Type B pancreatic cell (in vitro differentiated cells): ENCODE measurements around the gene NFE2L3. TPM values are rescaled to one million over a fixed set of nuclear protein-coding genes. Genes with fewer than 3 reads are reported as not detected.

Experiments
- DNase-seq: peaks from one replicate; pipeline ENCODE4 v3.0.0; 2021; ENCODE audit warnings: mixed read lengths; ENCODE audit not compliant: unreplicated experiment; ENCODE audit errors: extremely low spot score
- H3K27ac Mint-ChIP-seq: 2 replicates; pipeline ENCODE4 v1.8.0; 2021; ENCODE audit warnings: mild to moderate bottlenecking, mixed read lengths
- H3K27me3 Mint-ChIP-seq: 2 replicates; pipeline ENCODE4 v1.8.0; 2021; ENCODE audit warnings: mixed read lengths
- H3K36me3 Mint-ChIP-seq: 2 replicates; pipeline ENCODE4 v1.8.0; 2021; ENCODE audit warnings: mixed read lengths
- H3K4me1 Mint-ChIP-seq: one replicate; pipeline ENCODE4 v1.8.0; 2021; ENCODE audit warnings: mixed read lengths; ENCODE audit not compliant: unreplicated experiment
- H3K4me3 Mint-ChIP-seq: 2 replicates; pipeline ENCODE4 v1.8.0; 2021; ENCODE audit warnings: mild to moderate bottlenecking, mixed read lengths
- H3K9me3 Mint-ChIP-seq: 2 replicates; pipeline ENCODE4 v1.8.0; 2021; ENCODE audit warnings: mixed read lengths
- long read RNA-seq: library from polyadenylated mRNA; unstranded; transcript quantifications from one replicate; pipeline ENCODE4 v2.0.0, GENCODE V29; 2020
- total RNA-seq: library from RNA; stranded (reverse); gene quantifications from 2 replicates; pipeline ENCODE4 v1.2.1, GENCODE V29; 2021; ENCODE audit warnings: low replicate concordance
- TF ChIP-seq, protein P1 (sequence below): fragments of 200-600 bp; sonication (generic); conservative IDR thresholded peaks from 2 replicates; pipeline ENCODE4 v1.5.0; 2021; ENCODE audit warnings: antibody characterized with exemption, mild to moderate bottlenecking

The NFE2L3 gene, protein sequence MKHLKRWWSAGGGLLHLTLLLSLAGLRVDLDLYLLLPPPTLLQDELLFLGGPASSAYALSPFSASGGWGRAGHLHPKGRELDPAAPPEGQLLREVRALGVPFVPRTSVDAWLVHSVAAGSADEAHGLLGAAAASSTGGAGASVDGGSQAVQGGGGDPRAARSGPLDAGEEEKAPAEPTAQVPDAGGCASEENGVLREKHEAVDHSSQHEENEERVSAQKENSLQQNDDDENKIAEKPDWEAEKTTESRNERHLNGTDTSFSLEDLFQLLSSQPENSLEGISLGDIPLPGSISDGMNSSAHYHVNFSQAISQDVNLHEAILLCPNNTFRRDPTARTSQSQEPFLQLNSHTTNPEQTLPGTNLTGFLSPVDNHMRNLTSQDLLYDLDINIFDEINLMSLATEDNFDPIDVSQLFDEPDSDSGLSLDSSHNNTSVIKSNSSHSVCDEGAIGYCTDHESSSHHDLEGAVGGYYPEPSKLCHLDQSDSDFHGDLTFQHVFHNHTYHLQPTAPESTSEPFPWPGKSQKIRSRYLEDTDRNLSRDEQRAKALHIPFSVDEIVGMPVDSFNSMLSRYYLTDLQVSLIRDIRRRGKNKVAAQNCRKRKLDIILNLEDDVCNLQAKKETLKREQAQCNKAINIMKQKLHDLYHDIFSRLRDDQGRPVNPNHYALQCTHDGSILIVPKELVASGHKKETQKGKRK
- 6.5 and 10.5 TPM in 2 replicates for total RNA-seq
- long read RNA-seq: 0 reads

DNA sequence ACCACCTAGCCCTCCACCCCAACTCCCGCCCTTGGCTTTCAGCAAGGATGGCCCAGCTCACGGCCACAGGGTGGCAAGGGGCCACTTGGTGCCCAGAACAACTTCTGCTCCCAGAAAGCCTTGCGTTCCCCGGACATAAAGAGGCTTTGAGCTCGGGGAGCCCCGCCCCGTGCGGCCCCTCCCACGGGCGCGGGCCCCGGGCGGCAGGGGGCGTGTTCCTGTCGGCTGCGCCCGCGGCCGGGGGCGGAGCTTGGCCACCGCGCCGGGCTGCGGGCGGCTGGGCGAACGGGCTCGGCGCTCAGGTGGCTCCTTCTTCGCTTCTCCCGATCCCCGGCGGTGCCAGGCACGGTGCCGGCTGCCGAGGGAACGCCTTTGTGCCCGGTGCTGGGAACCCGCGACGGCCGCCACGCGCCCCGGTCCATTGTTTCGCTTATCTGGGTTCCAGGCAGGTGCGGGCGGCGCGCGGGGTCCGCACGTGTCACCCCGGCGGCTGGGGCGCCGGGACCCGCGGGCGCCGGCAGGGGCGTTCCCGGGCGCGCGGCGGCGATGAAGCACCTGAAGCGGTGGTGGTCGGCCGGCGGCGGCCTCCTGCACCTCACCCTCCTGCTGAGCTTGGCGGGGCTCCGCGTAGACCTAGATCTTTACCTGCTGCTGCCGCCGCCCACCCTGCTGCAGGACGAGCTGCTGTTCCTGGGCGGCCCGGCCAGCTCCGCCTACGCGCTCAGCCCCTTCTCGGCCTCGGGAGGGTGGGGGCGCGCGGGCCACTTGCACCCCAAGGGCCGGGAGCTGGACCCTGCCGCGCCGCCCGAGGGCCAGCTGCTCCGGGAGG lies at the start of gene NFE2L3:
Gene NFE2L3, plus strand, starts transcription at position 246 of the 829 bp plus-strand sequence. Its CDS starts 301 bp downstream, at position 547.
- TF ChIP-seq, protein P1, sequence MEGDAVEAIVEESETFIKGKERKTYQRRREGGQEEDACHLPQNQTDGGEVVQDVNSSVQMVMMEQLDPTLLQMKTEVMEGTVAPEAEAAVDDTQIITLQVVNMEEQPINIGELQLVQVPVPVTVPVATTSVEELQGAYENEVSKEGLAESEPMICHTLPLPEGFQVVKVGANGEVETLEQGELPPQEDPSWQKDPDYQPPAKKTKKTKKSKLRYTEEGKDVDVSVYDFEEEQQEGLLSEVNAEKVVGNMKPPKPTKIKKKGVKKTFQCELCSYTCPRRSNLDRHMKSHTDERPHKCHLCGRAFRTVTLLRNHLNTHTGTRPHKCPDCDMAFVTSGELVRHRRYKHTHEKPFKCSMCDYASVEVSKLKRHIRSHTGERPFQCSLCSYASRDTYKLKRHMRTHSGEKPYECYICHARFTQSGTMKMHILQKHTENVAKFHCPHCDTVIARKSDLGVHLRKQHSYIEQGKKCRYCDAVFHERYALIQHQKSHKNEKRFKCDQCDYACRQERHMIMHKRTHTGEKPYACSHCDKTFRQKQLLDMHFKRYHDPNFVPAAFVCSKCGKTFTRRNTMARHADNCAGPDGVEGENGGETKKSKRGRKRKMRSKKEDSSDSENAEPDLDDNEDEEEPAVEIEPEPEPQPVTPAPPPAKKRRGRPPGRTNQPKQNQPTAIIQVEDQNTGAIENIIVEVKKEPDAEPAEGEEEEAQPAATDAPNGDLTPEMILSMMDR: peak; percentile 32
- H3K9me3 Mint-ChIP-seq: no peaks in the 10 kb centered on the region
- H3K36me3 Mint-ChIP-seq: no peaks in the 10 kb centered on the region
- DNase-seq: peak; percentile 78
- H3K27me3 Mint-ChIP-seq: peaks cover 59% of the 10 kb centered on the region
- peak within 1 kb of the TSS; percentile 87 for H3K4me3 Mint-ChIP-seq
- peaks cover 17% of the 10 kb centered on the region for H3K4me1 Mint-ChIP-seq
- peak within 1 kb of the TSS; percentile 71 for H3K27ac Mint-ChIP-seq

DNA sequence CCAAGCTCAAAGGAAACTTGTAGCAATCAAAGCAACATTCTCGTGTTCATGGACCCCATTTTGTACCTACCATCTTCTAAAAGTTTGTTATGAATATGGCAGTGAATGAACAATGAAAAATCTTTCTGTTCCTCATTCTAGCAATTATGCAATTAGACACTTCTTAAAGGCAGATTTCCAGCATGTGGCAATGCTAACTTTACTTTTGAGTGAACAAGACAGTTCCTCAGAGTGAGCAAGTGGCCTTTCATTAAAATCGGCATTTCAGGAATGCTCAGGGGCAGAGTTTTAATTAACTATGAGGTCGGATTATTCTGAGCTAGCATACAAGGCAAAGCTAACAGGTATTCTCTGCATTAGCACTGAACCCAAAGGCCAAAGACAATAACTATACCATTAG lies 48.4 kb upstream of the NFE2L3 start:
- DNase-seq: no peak
- H3K9me3 Mint-ChIP-seq: no peaks in the 10 kb centered on the region
- H3K4me1 Mint-ChIP-seq: peaks cover 16% of the 10 kb centered on the region
- no peaks in the 10 kb centered on the region for H3K36me3 Mint-ChIP-seq
- H3K27ac Mint-ChIP-seq: no peak overlapping the region
- H3K27me3 Mint-ChIP-seq: no peaks in the 10 kb centered on the region
- TF ChIP-seq, protein P1: no peak
- H3K4me3 Mint-ChIP-seq: no peak overlapping the region

DNA sequence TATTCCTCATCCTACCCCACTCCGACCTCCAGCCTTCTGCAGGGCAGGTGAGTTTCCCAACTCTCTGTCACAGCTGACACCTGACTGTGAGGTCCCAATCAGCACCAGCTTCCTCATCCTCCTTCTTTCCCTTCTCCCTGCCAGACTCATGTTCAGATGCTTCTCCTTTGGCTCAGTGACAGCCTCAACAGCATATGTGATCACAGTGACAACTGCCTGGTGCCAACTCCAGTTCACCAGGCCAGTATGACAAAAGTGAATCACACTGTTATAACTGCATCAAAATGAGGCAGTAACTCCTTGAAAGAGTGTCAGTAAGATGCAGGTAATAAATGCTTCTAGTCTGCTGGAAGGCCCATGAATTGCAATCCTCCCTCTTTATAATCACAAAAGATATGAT lies 46.8 kb upstream of the NFE2L3 start:
- Mint-ChIP-seq H3K27ac (no peak overlapping the region), H3K4me1 (peaks cover 16% of the 10 kb centered on the region), H3K4me3 (no peak overlapping the region), H3K36me3 (no peaks in the 10 kb centered on the region), H3K9me3 (no peaks in the 10 kb centered on the region), H3K27me3 (no peaks in the 10 kb centered on the region)
- TF ChIP-seq, protein P1: no peak
- no peak for DNase-seq

DNA sequence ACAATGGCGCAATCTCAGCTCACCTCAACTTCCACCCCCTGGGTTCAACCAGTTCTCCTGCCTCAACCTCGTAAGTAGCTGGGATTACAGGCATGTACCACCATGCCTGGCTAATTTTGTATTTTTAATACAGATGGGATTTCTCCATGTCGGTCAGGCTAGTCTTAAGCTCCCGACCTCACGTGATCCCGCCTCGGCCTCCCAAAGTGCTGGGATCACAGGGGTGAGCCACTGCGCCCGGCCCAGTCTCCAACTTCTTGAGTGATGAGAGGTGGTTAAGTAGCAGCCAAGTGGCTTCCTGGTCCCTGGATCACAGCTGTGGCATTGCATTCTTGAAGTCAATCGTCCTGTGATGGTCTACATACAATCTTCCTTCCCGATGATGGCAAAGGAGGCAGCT lies 46.1 kb upstream of the NFE2L3 start:
- Mint-ChIP-seq H3K4me1 (peaks cover 14% of the 10 kb centered on the region), H3K27me3 (no peaks in the 10 kb centered on the region), H3K27ac (no peak overlapping the region), H3K9me3 (no peaks in the 10 kb centered on the region), H3K4me3 (no peak overlapping the region), H3K36me3 (no peaks in the 10 kb centered on the region)
- TF ChIP-seq, protein P1: no peak
- no peak for DNase-seq

DNA sequence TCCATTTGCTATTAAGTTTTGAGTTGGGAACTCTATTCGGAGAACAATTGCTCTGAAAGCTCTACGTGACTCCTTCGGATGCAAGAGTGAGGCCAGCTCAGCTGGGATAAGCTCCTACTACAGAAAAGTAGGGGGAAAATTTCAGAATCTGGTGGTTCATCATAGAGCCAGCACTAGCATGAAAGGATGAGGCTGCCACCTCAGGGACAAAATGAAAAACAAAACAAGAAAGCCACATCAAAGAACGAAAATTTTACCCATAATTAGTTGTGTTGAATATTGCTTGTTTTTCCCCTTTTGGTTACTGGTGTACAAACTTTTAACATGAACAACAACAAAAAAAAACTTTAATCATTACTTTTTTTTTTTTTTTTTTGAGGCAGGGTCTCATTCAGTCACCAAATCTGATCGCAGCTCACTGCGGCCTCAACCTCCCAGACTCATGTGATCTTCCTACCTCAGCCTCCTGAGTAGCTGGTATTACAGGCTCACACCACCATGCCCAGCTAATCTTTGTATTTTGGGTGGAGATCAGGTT lies 39.7 kb upstream of the NFE2L3 start:
- Mint-ChIP-seq H3K4me1 (no peaks in the 10 kb centered on the region), H3K4me3 (no peak overlapping the region), H3K9me3 (no peaks in the 10 kb centered on the region), H3K27ac (no peak overlapping the region), H3K27me3 (peaks cover 4% of the 10 kb centered on the region), H3K36me3 (no peaks in the 10 kb centered on the region)
- no peak for DNase-seq
- TF ChIP-seq, protein P1: no peak
